Kidney epithelial cell (primary cell): ENCODE measurements around the gene PIK3R5. TPM values are rescaled to one million over a fixed set of nuclear protein-coding genes. Genes with fewer than 3 reads are reported as not detected.

Experiments
- DNase-seq: peaks from one replicate; pipeline ENCODE4 v3.0.0-alpha.2; 2010; ENCODE audit warnings: low read depth
- H3K27me3 ChIP-seq: 2 replicates; pipeline ENCODE4 v1.6.0; 2011; ENCODE audit warnings: low read length; ENCODE audit not compliant: control insufficient read depth, insufficient read depth
- H3K36me3 ChIP-seq: 2 replicates; pipeline ENCODE4 v1.5.1; 2011; ENCODE audit warnings: low read length; ENCODE audit not compliant: control insufficient read depth, insufficient read depth
- H3K4me3 ChIP-seq: 2 replicates; pipeline ENCODE4 v1.5.1; 2011; ENCODE audit warnings: low read depth, mild to moderate bottlenecking, control low read depth, low read length
- total RNA-seq: library from RNA; depleted of rRNA; stranded (reverse); fragments of >200 nt; gene quantifications from 2 replicates; pipeline ENCODE4 v1.2.3, GENCODE V29; 2015
- TF ChIP-seq, protein P1 (sequence below): IDR thresholded peaks from 2 replicates; pipeline ENCODE4 v1.5.1; 2011; ENCODE audit warnings: mild to moderate bottlenecking, moderate library complexity, low read length, control low read depth, inconsistent platforms; ENCODE audit not compliant: insufficient read depth, poor library complexity, severe bottlenecking

PIK3R5 gene
- total RNA-seq, 1 donor from 2014 or later: 1.7 TPM

DNA sequence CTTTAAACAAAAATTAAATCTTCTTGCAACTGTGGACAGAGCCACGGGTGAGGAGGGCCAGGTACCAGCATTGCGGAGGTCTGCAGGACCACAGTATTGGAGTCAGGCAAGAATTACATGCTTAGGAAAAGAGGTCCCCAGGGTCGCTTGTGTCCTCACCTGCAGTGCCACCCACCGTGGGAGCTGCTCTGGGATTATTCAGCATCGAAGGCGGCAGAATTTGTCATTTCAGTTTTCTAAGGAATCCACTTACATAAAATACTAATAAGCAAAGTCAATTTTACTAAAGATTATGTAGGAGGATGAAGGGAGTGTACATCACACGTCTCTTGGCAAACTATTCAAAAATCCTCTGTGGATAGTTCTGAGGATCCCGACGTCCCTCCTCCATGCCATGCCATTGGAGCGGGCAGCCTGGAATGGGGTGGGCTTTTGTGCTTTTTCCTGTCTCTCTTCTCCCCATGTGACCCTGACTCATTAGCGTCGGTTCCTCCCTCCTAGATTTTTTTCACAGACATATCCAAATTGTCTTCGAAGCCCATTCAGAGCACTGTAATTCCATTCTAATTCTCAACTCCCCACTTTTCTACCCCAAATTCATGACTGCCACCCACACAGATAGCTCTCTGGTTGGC, 95.0 kb downstream of the PIK3R5 start:
- TF ChIP-seq, protein P1, sequence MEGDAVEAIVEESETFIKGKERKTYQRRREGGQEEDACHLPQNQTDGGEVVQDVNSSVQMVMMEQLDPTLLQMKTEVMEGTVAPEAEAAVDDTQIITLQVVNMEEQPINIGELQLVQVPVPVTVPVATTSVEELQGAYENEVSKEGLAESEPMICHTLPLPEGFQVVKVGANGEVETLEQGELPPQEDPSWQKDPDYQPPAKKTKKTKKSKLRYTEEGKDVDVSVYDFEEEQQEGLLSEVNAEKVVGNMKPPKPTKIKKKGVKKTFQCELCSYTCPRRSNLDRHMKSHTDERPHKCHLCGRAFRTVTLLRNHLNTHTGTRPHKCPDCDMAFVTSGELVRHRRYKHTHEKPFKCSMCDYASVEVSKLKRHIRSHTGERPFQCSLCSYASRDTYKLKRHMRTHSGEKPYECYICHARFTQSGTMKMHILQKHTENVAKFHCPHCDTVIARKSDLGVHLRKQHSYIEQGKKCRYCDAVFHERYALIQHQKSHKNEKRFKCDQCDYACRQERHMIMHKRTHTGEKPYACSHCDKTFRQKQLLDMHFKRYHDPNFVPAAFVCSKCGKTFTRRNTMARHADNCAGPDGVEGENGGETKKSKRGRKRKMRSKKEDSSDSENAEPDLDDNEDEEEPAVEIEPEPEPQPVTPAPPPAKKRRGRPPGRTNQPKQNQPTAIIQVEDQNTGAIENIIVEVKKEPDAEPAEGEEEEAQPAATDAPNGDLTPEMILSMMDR: no peak
- Histone ChIP-seq H3K36me3 (no peaks in the 10 kb centered on the region), H3K27me3 (peaks cover 5% of the 10 kb centered on the region), H3K4me3 (no peak overlapping the region)
- no peak for DNase-seq

DNA sequence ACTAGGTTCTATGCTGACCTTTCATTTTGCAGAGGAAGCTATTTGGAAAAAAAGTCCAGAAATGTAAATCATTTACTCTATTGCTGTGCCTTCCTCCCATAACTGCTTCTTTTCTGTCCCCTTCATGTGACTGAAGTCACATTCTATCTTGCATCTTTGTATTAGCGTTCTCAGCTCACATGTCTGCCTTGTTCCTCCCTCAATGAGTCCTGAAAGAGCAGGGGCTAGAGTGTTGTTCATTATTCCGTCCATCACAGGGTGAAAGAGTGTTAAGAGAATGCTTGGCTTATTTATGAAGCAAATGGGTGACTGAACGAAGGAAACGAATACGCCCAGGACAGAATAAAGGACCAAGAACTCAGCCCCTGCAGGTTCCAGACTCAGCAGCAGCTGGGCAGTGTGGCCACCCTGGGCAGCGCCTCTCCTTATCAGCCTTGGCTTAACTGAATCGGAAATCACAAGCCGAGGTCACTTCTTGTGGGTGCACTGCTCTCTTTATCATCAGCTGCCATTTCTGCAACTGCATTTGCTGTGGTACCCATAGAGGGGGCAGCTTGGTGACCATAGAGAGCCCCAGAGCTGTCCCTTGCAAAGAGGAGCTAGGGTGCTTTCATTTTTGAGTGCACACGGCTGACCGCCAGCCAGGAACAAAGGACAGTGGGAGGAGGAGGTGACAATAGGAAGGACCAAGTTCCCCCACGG, 96.2 kb downstream of the PIK3R5 start:
- TF ChIP-seq, protein P1: no peak
- H3K4me3 ChIP-seq: no peak overlapping the region
- DNase-seq: no peak
- no peaks in the 10 kb centered on the region for H3K36me3 ChIP-seq
- H3K27me3 ChIP-seq: peaks cover 2% of the 10 kb centered on the region

DNA sequence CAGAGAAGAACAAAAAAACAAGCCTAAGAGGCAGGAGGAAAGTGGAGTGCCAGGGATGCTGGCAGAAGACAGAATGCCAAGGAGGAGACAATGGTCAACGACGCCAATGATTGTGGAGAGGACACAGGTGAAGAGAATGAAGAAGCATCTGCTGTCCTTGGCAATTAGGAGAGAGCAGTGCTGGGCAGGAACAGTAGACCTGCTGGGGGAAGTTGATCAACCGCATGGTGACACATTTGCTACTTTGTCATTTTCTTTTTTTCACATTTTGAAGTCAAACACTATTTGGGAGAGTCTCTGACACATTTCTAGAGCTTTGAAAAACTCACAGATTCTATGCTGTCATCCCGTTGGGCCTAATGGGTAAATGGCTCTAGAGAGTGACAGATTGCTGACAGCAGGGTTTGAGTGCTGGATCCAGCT, 97.0 kb downstream of the PIK3R5 start:
- TF ChIP-seq, protein P1: no peak
- H3K36me3 ChIP-seq: no peaks in the 10 kb centered on the region
- H3K27me3 ChIP-seq: no peaks in the 10 kb centered on the region

DNA sequence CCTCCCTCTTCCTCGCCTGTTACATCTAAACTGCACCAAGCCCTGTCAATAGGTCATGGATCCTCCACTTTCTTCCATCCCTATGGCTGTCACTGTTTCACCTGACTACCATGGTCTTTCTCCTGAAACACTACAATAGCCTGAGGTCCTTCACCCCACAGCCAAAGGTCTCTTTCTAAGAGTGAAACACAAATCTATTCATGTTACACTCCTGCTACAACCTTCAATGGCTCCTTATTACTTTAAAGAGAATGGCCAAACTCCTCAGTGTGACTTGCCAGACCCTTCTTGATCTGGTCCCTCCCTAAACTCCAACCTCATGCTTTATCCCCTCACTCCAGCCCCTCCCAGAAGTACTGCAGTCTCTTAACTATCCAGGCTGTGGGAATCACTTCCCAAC, 97.4 kb downstream of the PIK3R5 start:
- Histone ChIP-seq H3K36me3 (no peaks in the 10 kb centered on the region), H3K4me3 (no peak overlapping the region), H3K27me3 (no peaks in the 10 kb centered on the region)
- no peak for DNase-seq
- TF ChIP-seq, protein P1: no peak

More for the DNA sequence above, 97.0 kb downstream of the PIK3R5 start:
- H3K4me3 ChIP-seq: no peak overlapping the region
- DNase-seq: no peak

DNA sequence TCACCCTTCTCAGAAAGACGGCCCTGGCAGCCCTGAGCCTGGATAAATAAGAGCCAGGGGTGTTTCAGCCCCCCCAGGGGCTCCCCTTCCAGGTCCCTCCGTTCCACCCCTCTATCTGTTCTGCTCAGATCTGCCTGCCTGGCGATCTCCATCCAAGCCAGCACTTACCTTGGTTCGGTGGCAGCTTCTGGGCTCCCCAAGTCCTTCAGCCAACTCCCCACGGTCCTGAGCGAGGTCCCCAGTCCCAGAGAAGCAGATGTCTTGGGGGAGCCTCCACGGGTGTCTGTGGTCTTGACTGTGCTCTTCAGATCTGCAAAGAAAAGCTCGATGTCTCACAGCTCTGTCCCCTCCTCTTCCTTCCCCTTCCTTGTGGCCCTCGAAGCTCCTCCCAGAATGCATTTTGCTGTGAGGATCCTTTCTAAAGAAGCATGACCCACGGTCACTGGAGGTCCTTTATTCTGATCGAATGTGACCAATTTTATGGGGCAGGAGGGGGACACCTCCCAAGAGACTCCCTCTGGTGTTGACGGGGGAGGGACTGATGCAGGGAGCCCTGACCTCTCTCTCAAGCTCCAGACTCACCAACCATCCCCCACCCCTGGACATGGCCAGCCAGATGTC, 98.0 kb downstream of the PIK3R5 start, which contains the start of gene PIK3R6:
PIK3R6 (minus strand) TSS at position 314 of the 621 bp plus-strand sequence. CDS start 17,880 bp downstream, outside the sequence.
- Histone ChIP-seq H3K27me3 (no peaks in the 10 kb centered on the region), H3K36me3 (no peaks in the 10 kb centered on the region), H3K4me3 (no peak within 1 kb of the TSS)
- TF ChIP-seq, protein P1: no peak
- DNase-seq: no peak
